Brain microvascular endothelial cell (primary cell): ENCODE data around the gene CASS4.
A peak's percentile ranks its signal among the peaks of the same experiment; 100 is the strongest.
"Not testable (repeated sequence)": the region's sequence is repeated elsewhere in the genome, so short reads cannot be mapped to it uniquely, and the experiment has no call there.

ENCODE experiments used
- DNase-seq: peaks from one replicate; pipeline ENCODE4 v3.0.0-alpha.2; 2020
- H3K27ac ChIP-seq: fragments of 250-450 bp; sonication (Bioruptor Pico); 2 replicates; pipeline ENCODE4 v1.5.1; 2020; ENCODE audit warnings: mild to moderate bottlenecking, moderate library complexity
- H3K27me3 ChIP-seq: fragments of 250-450 bp; sonication (Bioruptor Pico); replicated peaks from 2 replicates; pipeline ENCODE4 v1.5.1; 2020; ENCODE audit warnings: mild to moderate bottlenecking
- H3K36me3 ChIP-seq: fragments of 250-450 bp; sonication (Bioruptor Pico); replicated peaks from 2 replicates; pipeline ENCODE4 v1.5.1; 2020; ENCODE audit warnings: mild to moderate bottlenecking
- H3K4me3 ChIP-seq: 2 replicates; pipeline ENCODE4 v1.5.1; 2011; ENCODE audit warnings: low read depth, mild to moderate bottlenecking, control low read depth, low read length, moderate library complexity
- in situ Hi-C: cut with HindIII; loops from 2 replicates; pipeline ENCODE4 v1.10.0; 2017; ENCODE audit warnings: low sequenced_read_pairs, low pct_ligation_motif_present
- TF ChIP-seq, protein P1 (sequence below): IDR thresholded peaks from 2 replicates; pipeline ENCODE4 v1.5.1; 2011; ENCODE audit warnings: low read depth, mild to moderate bottlenecking, moderate library complexity, low read length, control low read depth, inconsistent platforms; ENCODE audit errors: missing control alignments

Gene CASS4

DNA sequence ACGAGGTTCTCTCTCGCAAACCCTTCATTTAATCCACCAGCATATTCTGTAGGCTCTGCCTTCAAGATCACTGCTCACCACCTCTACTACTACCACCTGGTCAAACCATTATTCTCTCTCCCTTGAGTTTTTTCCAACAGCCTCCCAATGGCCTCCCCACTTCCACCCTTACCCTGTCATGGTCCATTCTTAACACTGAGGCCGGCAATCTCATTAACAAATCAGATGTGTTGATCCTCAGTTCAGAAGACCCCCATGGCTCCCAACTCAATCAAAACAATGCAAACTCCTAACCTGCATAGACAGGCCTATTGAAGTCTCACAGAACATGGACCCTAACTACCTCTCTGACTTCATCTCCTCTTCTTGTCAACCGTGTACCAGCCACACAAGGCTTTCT lies 22.3 kb upstream of the CASS4 start:
- no peaks in the 10 kb centered on the region for H3K27me3 ChIP-seq
- H3K36me3 ChIP-seq: no peaks in the 10 kb centered on the region
- TF ChIP-seq, protein P1, sequence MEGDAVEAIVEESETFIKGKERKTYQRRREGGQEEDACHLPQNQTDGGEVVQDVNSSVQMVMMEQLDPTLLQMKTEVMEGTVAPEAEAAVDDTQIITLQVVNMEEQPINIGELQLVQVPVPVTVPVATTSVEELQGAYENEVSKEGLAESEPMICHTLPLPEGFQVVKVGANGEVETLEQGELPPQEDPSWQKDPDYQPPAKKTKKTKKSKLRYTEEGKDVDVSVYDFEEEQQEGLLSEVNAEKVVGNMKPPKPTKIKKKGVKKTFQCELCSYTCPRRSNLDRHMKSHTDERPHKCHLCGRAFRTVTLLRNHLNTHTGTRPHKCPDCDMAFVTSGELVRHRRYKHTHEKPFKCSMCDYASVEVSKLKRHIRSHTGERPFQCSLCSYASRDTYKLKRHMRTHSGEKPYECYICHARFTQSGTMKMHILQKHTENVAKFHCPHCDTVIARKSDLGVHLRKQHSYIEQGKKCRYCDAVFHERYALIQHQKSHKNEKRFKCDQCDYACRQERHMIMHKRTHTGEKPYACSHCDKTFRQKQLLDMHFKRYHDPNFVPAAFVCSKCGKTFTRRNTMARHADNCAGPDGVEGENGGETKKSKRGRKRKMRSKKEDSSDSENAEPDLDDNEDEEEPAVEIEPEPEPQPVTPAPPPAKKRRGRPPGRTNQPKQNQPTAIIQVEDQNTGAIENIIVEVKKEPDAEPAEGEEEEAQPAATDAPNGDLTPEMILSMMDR: no peak
- in situ Hi-C loops: no loop called here
- no peak overlapping the region for H3K27ac ChIP-seq
- H3K4me3 ChIP-seq: no peak overlapping the region
- DNase-seq: no peak

DNA sequence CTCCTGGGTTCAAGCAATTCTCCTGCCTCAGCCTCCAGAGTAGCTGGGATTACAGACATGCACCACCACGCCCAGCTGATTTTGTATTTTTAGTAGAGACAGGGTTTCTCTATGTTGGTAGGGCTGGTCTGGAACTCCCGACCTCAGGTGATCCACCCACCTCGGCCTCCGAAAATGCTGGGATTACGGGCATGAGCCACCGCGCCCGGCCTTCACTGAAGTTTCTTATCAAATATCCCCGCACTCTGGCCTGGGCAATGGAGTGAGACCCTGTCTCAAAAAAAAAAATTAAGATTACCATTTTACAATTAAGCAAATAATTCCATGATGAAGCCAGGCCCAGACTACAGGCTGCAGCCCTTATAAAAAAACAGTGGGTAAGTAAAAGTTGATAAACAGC lies 21.7 kb upstream of the CASS4 start:
- H3K4me3 ChIP-seq: peak overlapping the region; percentile 98
- H3K27ac ChIP-seq, H3K36me3 ChIP-seq, DNase-seq, in situ Hi-C loops, H3K27me3 ChIP-seq: not testable (repeated sequence)

DNA sequence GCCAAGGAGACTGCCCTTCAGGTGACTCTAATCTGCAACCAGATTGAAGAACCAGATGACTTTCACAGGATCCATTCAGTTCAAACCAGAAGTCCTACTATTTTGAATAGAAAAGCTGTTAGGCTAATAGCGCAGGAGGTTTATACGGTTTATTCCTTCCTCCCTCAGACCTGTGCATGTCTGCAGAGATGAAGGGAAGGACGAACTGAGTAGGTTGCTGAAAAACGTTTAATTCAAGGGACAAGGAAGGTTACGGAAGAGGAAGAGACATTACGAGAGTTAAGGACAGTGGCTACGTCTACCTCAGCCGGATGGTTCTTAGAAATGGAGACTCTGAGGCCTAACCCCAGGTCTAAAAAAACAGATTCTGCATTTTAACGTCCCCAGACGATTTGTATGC lies 21.0 kb upstream of the CASS4 start:
- peaks cover 9% of the 10 kb centered on the region for H3K36me3 ChIP-seq
- H3K4me3 ChIP-seq: peak overlapping the region; percentile 98
- DNase-seq: no peak
- H3K27ac ChIP-seq: peak overlapping the region; percentile 76
- no peaks in the 10 kb centered on the region for H3K27me3 ChIP-seq
- TF ChIP-seq, protein P1: no peak
- in situ Hi-C loops: no loop called here

DNA sequence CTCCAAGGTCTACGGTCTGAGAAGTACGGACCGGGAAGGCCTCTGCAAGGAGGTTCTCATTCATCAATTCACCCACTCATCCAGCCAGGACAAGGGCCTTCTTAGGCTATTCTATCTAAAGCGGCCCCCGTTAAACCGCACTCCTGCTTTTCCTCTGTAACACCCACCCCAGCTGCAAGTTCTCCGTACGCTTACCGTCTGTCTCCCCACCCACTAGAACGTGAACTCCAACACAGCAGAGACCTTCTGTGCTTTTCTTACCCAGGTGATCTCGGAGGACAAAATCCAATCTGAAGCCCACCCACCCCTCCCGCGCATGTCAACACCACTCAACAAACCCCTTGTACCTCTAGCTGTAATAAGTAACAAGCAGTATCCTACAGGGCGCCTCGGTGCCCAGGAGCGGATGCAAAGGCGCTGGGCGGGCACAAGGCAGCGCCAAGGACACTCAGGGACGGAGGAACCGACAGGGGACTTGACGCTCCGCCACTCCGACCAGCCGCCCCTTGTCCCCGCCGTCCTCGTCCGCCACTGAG lies 20.4 kb upstream of the CASS4 start:
- peak overlapping the region; percentile 98 for H3K4me3 ChIP-seq
- in situ Hi-C loops: no loop called here
- H3K27me3 ChIP-seq: no peaks in the 10 kb centered on the region
- TF ChIP-seq, protein P1: peak; percentile 3
- DNase-seq: no peak
- peaks cover 13% of the 10 kb centered on the region for H3K36me3 ChIP-seq
- H3K27ac ChIP-seq: peak overlapping the region; percentile 76

DNA sequence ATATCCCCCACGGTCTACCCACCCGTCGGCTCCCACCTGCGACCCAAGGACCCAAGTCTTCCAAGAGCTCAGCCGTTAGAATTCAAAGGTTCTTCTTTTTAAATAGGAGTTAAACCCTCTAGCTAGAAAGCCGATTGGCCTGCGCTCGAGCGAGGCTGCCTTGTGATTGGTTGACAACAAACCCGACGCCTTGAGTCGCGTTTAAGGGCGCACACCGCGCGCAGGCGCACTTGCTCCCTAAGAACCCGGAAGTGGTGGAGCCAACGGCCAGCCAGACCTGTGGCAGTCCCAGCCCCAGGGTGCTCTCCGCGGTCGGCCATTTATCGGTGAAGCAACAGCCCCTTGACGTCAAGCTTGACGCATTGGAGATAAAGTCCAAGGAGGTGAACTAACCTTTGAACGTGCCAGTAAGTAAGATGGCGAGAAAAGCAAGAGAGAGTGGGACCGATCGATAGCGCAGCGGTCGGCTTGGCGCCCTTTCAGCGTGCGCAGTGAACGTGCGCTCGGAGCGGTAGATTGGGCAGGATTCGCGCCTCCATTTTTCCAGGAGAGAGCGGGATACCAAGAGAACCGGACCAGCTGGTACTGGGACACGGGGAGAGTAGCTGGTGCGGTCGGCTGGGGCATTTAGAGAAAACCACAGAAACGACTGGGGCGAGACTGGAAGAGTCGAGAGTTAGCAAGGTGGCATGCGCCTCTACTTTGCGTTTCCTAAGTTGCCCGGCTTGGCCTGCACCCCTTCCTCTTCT lies 19.8 kb upstream of the CASS4 start, which contains the start of the genes AURKA and CSTF1:
AURKA (minus strand) TSS at position 84 of the 749 bp plus-strand sequence. CDS start 4,018 bp downstream, outside the sequence.
CSTF1 (plus strand) TSS at position 514 of the 749 bp plus-strand sequence. CDS start 2,908 bp downstream, outside the sequence.
- TF ChIP-seq, protein P1: no peak
- Histone ChIP-seq H3K4me3 (peak within 1 kb of the TSS; percentile 98), H3K27ac (peak within 1 kb of the TSS; percentile 76), H3K36me3 (peaks cover 18% of the 10 kb centered on the region), H3K27me3 (no peaks in the 10 kb centered on the region)
- DNase-seq: peak; percentile 100
- in situ Hi-C loops: no loop called here

DNA sequence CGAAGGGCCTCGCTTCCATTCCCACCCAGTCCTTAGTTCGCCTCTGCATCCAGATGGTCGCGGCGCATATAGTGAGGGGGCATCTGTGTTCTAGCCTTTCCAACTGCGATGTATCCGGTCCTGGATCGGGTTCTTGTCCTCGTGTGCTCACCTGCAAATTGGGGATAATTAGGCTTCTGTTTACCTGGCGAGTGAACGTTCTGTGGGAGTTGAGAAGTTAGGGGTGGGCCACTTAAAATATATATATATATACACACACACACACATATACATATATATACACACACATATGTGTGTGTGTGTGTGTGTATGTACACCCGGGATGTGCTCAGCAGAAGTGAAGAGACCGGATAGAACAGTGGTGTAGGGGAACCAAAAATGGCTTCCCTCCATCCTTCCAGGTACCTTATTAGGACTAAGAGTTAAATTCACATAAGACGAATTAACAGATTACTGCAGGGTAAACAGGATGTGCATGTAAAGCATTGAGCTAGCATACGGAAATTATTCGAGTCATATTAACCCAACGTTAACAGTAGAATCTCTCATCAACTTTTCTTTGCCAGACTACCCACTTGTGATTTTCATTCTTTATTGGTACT lies 19.1 kb upstream of the CASS4 start:
- in situ Hi-C loops: no loop called here
- Histone ChIP-seq H3K4me3 (peak overlapping the region; percentile 98), H3K27me3 (no peaks in the 10 kb centered on the region), H3K27ac (peak overlapping the region; percentile 76), H3K36me3 (peaks cover 23% of the 10 kb centered on the region)
- no peak for DNase-seq
- TF ChIP-seq, protein P1: no peak
